GM18502 (cell line): ENCODE data around the gene ACSL4.
"Not testable (repeated sequence)": the region's sequence is repeated elsewhere in the genome, so short reads cannot be mapped to it uniquely, and the experiment has no call there.

Source experiments
- ATAC-seq: cut with Tn5 transposase; IDR thresholded peaks from one replicate; pipeline ENCODE4 v1.9.1; 2021; ENCODE audit warnings: mild to moderate bottlenecking; ENCODE audit not compliant: unreplicated experiment, poor library complexity

Gene ACSL4

DNA sequence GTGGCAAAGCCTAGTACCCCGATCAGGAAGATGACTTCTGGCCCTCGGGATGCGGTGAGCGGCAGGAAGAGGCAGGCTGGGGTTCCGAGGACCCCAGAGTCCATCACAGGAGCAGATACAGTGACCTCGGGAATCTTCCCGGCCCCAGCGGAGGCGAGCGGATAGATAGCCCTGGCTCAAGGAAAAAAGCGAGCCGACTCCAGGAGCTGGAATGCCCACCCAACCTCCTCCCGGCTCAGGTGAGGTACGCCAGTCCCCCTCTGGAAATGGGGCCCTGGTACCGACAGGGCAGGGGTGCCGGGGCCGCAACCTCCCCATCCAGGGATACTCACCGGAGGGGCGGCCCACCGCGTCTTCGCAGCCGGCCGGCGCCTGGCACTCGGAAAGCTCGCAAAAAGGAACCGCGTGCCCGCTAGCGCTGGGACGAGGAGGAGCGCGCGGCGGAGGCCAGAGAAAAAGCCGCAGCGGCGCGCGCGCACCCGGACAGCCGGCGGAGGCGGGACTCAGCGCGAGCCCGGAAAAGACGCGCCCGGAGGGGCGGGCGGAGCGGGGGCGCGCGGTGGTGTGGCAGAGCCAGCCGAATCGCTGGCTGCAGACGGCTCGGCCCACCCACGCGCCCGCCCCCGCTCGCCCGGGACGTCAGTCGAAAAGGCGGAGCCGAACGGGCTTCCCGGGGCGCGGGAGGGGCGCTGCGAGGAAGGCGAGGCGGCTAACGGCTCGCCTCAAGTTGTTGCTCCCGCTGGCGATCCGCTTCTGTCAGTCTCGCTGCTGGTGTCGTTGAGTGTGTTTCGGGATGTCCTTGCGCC is at the start of gene ACSL4:
Gene ACSL4, minus strand, starts transcription at position 451 of the 806 bp plus-strand sequence. CDS start 49,894 bp downstream, outside the sequence.
- ATAC-seq, result peak; percentile 79

DNA sequence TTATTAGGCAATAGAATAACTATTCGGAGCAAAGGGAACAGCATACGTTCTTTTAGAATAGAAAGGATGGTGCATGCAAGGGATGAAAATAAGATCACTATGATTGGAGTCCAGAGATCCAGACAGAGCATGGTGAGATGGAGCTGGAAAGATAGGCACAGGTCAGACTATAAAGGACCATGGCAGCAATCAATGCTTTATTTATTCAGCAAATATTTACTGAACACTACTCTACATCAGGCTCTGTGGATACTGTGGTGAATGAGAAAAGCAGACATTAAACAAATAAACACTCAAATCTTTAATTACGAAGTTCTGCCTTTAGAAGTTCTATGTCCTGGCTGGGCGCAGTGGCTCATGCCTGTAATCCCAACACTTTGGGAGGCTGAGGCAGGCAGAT is 44.7 kb upstream of the ACSL4 start:
- no peak for ATAC-seq

DNA sequence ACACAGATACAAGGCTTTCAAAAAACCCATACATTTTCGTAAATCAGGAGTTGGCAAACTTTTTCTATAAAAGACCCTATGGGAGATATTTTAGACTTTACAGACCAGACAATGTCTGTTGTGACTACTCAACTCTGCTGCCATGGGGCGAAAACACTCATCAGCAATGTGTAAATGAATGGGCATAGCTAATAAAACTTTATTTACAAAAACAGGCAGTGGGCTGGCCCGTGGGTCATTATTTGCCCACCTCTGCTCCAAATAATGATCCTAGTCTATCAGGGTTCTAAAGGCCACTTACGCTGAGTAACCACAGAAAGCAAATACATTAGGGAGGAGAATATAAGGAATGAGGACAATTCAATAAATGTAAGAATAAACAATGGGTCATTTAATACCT is 43.9 kb upstream of the ACSL4 start:
- no peak for ATAC-seq

DNA sequence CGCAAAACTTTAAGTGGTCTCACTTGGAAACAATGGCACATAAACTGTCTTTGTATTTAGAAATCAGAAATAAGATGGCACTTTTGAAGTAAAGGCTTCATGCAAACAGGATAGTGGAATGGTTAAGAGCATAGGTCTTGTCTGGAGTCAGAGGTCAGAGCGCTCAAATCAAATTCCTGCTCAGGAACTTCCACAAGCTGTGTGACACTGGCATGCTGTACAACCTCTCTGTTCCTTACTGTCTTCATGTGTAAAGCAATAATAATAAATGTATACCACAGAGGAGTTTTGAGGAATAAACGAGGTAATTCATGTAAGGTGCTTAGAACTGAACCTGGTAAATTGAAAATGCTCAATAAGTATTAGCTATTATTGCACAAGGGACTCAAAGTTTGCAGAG is 43.4 kb upstream of the ACSL4 start:
- ATAC-seq, result no peak

DNA sequence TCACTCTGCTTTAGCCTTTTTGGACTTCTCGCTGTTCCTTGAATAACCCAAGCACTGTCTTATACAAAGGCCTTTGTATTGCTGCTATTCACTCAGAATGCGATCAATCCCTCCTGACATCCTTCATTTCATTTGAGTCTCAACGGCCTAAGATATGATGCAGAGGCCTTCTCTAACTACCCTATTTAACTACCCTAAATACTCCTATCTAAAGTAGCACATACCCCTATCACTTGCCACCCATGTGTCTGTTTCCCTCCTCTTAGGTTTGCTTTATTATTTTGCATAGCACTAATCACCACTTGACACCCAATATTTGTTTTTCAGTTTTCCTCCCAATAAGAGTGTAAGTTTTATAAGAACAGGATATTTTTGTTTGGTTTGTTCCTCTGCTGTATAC is 42.3 kb upstream of the ACSL4 start:
- no peak for ATAC-seq

DNA sequence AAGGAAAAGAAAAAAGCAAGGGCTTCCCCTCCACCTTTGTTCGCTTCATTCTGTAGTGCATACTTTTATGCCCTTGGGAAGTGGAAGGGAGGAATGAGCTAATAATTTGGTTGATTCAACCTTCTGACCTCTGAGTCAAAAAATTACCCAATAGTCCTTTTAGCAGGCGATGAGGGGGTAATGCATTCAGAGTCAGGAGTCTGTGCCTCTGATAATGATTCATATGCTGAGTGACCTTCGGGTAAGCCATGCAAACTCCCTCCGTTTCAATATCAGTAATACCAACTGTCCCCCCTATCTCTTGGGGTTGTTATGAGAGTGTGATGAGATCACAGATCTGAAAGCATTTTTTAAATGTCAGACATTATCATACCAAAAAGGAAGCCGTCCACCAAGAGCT is 41.6 kb upstream of the ACSL4 start:
- ATAC-seq, result peak; percentile 99

DNA sequence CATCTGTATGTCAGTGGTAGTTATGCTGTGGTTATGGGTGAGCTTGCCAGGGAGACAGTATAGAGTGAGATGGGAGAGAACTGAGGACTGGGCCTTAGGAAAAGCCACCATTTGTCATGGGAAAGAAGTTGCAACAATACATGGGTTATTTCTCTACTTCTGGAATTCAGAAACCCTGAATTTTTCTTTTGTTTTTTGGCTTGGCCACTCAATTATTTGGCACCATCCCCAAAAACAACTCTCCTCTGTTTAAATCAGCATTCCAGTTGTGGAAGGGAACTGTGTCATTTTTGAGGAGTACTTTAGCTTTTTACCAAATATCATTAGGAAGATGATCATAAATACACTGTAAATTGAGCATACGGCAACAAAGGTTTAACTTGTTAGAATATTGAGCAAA is 41.1 kb upstream of the ACSL4 start:
- no peak for ATAC-seq

DNA sequence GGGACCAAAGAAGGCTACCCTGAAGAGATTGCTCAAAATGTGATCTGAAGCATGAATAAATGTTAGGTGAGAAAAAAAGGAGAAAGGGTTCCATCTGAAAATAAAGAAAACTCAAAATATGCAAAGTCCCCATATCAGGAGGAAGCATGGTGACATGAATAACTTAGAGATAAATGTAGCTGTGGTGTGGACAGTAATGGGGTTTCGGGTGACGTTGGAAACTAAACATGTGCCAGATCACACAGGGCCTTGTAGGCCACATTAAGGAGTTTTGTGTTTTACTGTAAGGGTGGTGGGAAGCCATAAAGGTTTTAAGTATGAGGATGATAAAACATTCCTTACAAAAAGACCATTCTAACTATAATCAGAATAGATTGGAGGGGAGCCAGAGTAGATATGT is 40.3 kb upstream of the ACSL4 start:
- no peak for ATAC-seq

DNA sequence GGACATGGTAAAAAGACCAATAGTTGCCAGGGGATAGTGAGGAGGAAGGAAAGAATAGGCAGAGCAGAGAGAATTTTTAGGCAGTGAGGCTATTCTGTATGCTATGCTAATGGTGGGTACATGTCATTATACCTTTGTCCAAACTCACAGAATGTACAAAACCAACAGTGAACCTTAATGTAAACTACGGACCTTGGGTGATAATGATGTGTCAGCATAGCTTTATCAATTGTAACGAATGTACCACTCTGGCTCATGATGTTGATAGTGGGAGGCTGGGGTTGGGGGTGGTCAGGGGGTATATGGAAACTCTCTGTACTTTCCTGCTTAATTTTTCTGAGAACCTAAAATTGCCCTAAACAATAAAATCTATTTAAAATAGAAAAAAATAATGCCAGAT is 37.7 kb upstream of the ACSL4 start:
- ATAC-seq, result no peak

DNA sequence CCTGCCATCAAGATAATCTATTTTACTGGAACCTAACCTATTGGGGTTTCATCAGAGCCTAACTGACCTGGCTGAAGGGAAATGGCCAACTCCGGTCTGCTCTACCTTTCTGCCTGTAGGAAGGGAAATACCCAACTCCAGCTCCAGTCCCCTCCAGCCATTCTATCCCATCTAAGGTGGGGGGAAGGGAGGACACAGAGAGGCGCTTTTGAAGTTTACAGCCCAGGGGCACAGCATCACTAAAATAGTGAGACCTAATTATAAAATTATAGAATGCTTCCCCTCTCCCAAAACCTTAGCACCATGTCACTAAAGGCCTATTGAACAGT is 27.8 kb upstream of the ACSL4 start:
- ATAC-seq, result no peak

DNA sequence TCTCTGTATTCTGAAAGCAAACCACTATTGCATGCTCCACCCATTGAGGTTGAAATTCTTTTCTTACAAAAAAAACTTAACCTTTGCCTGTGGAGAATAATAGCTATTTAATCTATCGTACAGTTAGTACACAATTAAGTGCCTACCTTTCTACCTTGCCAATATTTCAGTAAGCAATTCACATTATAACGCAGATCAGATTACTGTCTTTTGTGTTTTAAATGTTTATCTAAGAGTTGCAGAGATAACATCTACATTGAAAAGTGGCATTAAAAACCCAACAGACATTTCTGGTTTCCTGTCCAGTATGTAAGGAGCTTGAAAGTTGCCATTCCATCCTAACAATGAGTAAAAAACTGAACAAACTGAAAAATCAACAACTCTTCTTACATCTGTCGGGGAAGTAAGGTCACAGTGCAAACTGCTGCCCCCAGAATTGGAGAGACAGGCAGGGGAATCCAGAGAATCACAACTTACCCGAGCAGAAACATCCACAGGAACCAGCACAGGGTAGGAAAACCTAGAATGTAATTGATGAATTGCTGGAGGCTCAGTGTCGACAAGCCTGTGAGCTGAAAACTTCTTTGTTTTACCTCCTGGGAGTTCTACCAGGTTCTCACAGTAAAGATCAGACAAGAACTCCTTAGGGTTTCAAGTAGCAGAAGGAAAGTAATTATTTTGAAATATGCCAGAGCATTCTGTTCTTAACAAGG is 27.3 kb upstream of the ACSL4 start:
- no peak for ATAC-seq

DNA sequence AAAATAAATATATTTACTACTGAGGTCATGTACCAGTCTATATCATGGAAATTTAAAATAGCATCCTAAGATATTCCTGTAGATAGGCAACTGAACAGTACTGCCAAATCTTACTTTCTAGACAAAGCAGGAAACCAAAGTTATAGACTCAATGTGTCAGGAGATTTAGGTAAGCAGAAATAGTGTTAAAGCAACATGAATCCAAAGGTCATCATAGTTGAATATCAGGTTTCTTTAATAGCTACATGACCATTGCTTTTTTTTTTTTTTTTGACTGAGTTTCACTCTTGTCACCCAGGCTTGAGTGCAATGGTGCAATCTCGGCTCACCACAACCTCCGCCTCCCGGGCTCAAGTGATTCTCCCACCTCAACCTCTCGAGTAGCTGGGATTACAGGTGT is 20.2 kb upstream of the ACSL4 start:
- ATAC-seq, result no peak

DNA sequence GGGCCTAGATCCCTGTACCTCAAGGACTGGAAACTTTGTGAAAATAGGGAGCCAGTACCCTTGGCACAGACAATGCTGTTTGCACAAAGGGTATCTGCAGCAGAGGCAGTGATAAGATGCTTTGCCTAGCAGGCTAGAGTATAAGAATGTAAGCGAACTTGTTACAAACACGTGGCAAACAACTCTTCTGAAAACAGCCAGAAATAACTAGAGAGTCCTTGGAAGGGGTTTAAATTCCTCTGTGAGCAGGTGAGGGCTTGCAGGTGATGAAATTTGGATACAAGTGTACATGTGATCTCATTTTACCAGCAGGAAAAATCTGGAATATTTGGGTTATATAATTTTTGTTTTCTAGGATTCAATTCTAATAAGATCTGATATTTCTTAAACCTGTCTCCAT is 18.6 kb upstream of the ACSL4 start:
- no peak for ATAC-seq

DNA sequence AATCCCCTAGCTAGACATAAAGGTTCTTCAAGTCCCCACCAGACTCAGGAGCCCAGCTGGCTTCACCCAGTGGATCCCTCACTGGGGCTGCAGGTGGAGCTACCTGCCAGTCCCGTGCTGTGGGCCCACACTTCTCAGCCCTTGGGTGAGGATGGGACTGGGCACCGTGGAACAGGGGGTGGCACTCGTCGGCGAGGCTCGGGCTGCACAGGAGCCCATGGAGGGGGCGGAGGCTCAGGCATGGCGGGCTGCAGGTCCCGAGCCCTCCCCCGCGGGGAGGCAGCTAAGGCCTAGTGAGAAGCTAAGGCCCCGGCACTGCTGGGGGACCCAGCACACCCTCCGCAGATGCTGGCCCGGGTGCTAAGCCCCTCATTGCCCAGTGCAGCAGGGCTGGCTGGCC is 16.1 kb upstream of the ACSL4 start:
- no peak for ATAC-seq

DNA sequence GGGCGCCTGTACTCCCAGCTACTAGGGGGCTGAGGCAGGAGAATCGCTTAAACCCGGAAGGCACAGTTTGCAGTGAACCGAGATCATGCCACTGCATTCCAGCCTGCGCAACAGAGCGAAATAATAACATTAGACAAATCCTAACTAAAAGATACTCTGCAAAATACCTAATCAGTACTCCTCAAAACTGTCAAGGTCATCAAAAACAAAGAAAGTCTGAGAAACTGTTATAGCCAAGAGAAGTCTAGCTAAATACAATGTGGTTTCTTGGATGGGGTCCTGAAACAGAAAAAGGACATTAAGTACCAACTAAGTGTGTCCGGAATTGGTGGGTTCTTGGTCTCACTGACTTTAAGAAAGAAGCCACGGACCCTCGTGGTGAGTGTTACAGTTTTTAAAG is 14.6 kb upstream of the ACSL4 start:
- ATAC-seq, result no peak

DNA sequence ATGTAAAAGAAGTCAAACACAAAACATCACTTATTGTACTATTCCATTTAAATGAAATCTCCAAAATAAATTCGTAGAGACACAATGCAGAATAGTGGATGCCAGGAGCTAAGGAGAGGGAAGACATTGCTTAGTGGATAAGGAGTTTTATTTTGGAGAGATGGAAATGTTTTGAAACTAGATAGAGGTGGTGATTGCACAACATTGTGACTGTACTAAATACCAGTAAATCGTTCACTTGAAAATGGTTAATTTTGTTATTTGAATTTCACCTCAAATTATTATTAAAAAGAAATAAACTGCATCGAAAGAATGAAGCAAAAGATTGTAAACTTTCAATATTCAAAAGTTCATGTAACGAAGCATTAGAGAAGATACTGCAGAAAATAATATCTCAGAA is 9.7 kb upstream of the ACSL4 start:
- no peak for ATAC-seq

DNA sequence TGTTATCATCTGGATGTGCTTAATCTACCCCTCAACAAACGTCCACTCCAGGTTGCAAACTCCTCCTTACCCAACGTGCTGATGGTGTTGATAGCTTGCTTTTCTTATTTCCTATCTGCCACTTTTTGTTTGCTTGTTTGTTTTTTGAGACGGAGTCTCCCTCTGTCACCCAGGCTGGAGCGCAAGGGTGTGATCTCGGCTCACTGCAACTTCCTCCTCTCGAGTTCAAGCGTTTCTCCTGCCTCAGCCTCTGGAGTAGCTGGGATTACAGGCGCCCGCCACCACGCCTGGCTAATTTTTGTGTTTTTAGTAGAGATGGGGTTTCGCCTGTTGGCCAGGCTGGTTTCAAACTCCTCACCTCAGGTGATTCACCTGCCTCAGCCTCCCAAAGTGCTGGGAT is 7.8 kb upstream of the ACSL4 start:
- not testable (repeated sequence) for ATAC-seq

DNA sequence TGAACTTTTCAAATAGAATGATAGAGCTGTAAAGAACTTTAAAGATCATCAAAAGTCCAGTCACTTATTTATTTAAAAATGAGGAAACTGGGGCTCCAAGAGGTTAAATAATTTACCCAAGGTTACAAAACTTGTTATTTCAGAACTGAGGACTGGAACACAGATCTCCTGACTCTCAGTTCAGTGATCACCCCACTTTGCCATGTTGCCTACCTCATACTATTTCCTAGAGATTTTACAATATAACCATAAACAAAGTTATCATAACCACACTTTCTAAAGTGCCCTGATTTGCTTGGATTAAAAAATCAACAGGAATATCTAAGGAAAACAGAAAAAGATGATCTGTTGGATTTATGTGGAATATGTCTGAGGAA is 7.4 kb upstream of the ACSL4 start:
- ATAC-seq, result no peak

DNA sequence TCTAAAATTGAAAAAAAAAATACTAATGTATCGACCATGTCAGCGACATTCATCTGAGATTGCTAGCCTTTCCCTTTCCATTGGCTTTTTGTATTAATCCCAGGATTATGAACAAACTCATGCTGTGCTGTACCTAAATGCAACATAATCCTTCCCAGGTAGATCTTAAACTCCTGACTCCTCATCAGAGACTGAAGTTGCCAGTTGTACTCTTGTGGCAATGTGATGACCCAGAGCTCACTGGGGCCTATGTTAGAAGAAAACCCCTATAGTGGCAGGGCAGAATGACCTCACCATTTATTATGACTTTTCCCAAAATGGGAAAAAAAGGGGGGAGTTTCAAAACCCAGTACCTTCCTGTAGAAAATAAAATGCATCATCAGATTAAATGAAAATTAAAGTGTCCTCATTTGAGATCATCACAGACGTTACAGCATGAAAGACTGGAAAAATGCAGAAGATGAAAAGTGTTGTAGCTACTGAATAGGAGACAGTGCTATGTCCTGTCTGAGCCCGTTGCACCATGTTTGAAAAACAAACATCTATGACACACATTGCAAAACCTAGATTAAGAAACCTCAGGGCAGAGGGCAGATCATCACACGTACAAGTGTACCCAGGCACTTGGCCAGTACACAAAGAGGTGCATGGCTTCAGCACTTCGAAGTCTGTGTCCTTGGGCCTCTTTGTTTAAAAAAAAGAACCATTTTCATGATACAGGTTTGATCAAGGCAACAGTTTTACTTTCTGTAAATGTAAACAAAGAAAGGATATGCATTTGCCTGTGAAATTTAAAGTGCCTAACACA is 6.8 kb upstream of the ACSL4 start:
- no peak for ATAC-seq

DNA sequence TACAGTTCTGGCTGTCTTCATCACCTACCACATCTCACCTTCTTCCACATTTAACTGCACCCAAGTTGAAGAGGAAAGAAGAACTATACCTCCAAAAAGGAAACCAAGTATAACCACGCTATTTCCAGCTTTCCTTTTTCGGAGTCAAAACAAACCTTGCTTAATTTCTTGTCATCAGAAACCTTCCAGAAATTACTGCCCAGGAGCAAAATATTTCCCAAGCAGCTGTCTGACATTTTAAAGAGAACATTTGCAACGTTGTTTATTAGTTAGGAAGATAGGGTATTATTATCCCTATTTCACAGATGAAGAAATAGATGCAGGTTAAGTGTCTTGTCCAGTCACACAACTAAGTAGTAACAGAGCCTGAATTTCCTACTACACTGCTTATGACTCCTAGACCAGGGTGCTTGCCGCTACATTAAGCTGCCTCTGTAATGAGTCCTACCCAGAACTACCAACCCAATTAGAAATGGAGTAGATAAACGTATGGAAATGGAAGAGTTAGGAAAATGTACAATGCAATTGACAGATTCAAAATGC is 2.2 kb upstream of the ACSL4 start:
- no peak for ATAC-seq

DNA sequence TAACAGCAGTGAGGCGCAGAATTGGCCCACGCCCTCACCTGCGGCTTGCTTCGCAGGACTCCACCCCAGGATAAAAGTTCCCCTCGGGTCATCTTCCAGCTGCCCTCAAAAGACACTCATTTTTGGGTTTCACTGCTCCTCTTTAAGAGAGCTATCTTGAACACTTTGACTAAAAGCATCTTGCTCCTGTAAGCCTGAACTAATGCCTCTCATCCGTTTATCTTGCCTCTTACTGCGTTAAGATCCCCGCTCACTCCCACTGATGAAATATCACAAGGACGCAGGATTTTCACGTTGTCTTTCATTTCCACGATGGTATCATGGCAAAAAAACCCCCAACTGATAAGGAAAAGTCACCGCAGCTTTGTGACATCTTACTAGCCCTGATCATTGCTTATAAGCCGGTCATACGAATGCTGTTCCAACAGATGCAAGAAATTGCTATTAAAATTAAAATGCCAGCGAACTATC is 591 bp upstream of the ACSL4 start:
- no peak for ATAC-seq
